Keratinocyte (primary cell): ENCODE results near the gene PGLYRP3.

Source experiments
- EZH2 ChIP-seq: IDR thresholded peaks from one replicate; pipeline ENCODE4 v1.6.1; 2012; ENCODE audit warnings: inconsistent platforms, mild to moderate bottlenecking, low read length, moderate library complexity
- TF ChIP-seq, protein P1 (sequence below), 3 experiments: IDR thresholded peaks in 1 of 3; conservative IDR thresholded peaks in 1 of 3; optimal IDR thresholded peaks in 1 of 3; 2 replicates in 2 of 3; 3 replicates in 1 of 3; pipeline versions ENCODE3 to v1.5.1; 2011; ENCODE audit warnings: low read length in 3 of 3, mild to moderate bottlenecking in 3 of 3, moderate library complexity in 2 of 3, control low read depth in 1 of 3, inconsistent platforms in 1 of 3; ENCODE audit not compliant: insufficient read depth in 2 of 3; ENCODE audit errors: extremely low read depth in 1 of 3

DNA sequence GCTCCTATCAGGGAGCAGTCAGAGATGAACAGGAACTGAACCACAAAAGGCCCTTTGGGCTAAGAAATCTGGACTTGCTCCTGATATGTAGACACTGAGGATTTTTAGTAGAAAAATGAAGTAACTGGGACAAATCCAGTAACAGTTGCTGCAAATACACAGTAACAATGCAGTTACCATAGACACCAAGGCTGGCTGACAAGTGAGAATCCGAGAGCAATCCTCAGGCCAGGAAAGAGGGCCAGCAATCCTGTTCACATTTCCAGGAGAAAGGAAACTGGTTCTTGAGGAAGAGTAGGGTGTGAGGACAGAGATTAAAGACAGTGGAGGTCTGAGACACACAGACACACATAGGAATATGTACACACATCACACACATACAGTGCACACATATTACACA lies 62.6 kb downstream of the PGLYRP3 start:
- TF ChIP-seq, protein P1, sequence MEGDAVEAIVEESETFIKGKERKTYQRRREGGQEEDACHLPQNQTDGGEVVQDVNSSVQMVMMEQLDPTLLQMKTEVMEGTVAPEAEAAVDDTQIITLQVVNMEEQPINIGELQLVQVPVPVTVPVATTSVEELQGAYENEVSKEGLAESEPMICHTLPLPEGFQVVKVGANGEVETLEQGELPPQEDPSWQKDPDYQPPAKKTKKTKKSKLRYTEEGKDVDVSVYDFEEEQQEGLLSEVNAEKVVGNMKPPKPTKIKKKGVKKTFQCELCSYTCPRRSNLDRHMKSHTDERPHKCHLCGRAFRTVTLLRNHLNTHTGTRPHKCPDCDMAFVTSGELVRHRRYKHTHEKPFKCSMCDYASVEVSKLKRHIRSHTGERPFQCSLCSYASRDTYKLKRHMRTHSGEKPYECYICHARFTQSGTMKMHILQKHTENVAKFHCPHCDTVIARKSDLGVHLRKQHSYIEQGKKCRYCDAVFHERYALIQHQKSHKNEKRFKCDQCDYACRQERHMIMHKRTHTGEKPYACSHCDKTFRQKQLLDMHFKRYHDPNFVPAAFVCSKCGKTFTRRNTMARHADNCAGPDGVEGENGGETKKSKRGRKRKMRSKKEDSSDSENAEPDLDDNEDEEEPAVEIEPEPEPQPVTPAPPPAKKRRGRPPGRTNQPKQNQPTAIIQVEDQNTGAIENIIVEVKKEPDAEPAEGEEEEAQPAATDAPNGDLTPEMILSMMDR (optimal IDR thresholded peaks at IDR 0.05 in 1 of 3, IDR thresholded peaks at IDR 0.05 in 1 of 3, conservative IDR thresholded peaks at IDR 0.05 in 1 of 3; ENCODE audit: extremely low read depth in 1 of 3, insufficient read depth in 2 of 3, low read length in 3 of 3): no peak
- no peak for TF ChIP-seq EZH2
